ENCODE results near the gene TGFA.

GRCh38 chr2:70420740-70421139 lies 132.9 kb downstream of the TGFA start:
- TF ChIP-seq EP300 (IDR thresholded peaks at IDR 0.05) = no peak
- no peak for TF ChIP-seq POLR2A (IDR thresholded peaks at IDR 0.05)
- TF ChIP-seq CTCF (IDR thresholded peaks at IDR 0.05) = no peak
